Sigmoid colon (tissue), 4 donors: ENCODE data around the gene DIAPH1.

Experiments used
- EP300 ChIP-seq, 4 donors: sonication (generic); formaldehyde crosslinking; IDR thresholded peaks; one replicate each; pipeline ENCODE4 v1.6.1; 2017; ENCODE audit warnings: antibody characterized with exemption in 4 of 4
- POLR2A ChIP-seq, 2 donors: fragments of 450-650 bp; IDR thresholded peaks; one replicate each; pipeline ENCODE4 v1.6.1; 2016; ENCODE audit warnings: antibody characterized with exemption in 2 of 2, mild to moderate bottlenecking in 2 of 2, moderate library complexity in 2 of 2
- POLR2AphosphoS5 ChIP-seq, 4 donors: sonication (generic); formaldehyde crosslinking; IDR thresholded peaks; one replicate each; pipeline ENCODE4 v1.6.1; 2017; ENCODE audit warnings: antibody characterized with exemption in 4 of 4
- TF ChIP-seq, protein P1 (sequence below), 4 experiments: fragments of 450-650 bp in 3 of 4; fragments of 200-600 bp in 1 of 4; IDR thresholded peaks; one replicate each; pipeline ENCODE4 v1.5.1; 2016 to 2019; ENCODE audit warnings: antibody characterized with exemption in 4 of 4, mild to moderate bottlenecking in 3 of 4, moderate library complexity in 2 of 4

GRCh38 chr5:141557681-141558136, 61.1 kb downstream of the DIAPH1 start:
- TF ChIP-seq, protein P1, sequence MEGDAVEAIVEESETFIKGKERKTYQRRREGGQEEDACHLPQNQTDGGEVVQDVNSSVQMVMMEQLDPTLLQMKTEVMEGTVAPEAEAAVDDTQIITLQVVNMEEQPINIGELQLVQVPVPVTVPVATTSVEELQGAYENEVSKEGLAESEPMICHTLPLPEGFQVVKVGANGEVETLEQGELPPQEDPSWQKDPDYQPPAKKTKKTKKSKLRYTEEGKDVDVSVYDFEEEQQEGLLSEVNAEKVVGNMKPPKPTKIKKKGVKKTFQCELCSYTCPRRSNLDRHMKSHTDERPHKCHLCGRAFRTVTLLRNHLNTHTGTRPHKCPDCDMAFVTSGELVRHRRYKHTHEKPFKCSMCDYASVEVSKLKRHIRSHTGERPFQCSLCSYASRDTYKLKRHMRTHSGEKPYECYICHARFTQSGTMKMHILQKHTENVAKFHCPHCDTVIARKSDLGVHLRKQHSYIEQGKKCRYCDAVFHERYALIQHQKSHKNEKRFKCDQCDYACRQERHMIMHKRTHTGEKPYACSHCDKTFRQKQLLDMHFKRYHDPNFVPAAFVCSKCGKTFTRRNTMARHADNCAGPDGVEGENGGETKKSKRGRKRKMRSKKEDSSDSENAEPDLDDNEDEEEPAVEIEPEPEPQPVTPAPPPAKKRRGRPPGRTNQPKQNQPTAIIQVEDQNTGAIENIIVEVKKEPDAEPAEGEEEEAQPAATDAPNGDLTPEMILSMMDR (IDR thresholded peaks at IDR 0.05), result peak; percentile 70 to 88 (median 76)
- TF ChIP-seq POLR2A (IDR thresholded peaks at IDR 0.05) (no peak), EP300 (IDR thresholded peaks at IDR 0.05) (no peak), POLR2AphosphoS5 (IDR thresholded peaks at IDR 0.05) (peak; percentile 44 to 76 (median 66))
